B cell (primary cell): Measurements from ENCODE around the gene STAB1. TPM values are rescaled to one million over a fixed set of nuclear protein-coding genes. Genes with fewer than 3 reads are reported as not detected.

Experiments used
- ATAC-seq: fragments of 200-7000 bp; cut with Tn5 transposase; one replicate; pipeline ENCODE4 v1.10.0; 2021; ENCODE audit warnings: low read depth, mild to moderate bottlenecking, moderate number of reproducible peaks, moderate library complexity
- CTCF ChIA-PET: fragments of 350-600 bp; sonication (Branson Sonifier 250); formaldehyde crosslinking; loops from one replicate; lab custom pipeline; 2021; ENCODE audit warnings: antibody characterized with exemption, inconsistent platforms; lab: Charles Lee
- POLR2A ChIA-PET: fragments of 350-600 bp; sonication (Branson Sonifier 250); formaldehyde crosslinking; loops from one replicate; lab custom pipeline; 2021; ENCODE audit warnings: antibody characterized with exemption; lab: Charles Lee
- DNase-seq: peaks from one replicate; pipeline ENCODE4 v3.0.0; 2013
- H2AFZ ChIP-seq: 2 replicates; pipeline ENCODE4 v1.6.1; 2012; ENCODE audit warnings: mild to moderate bottlenecking, low read depth, low read length; ENCODE audit not compliant: insufficient read depth, poor library complexity, severe bottlenecking
- H3K27ac ChIP-seq, 2 donors: 1 replicate in 1 of 2; 2 replicates in 1 of 2; pipeline ENCODE4 v1.5.1; 2012 to 2013; ENCODE audit warnings: low read length in 2 of 2, mild to moderate bottlenecking in 2 of 2, moderate library complexity in 1 of 2
- H3K27me3 ChIP-seq, 4 experiments: fragments of 200-600 bp in 1 of 4; sonication (generic) in 1 of 4; replicated peaks in 1 of 4; 1 replicate in 2 of 4; 2 replicates in 2 of 4; pipeline versions ENCODE4 v1.6.1 to v1.7.0; 2013 to 2016; ENCODE audit warnings: low read length in 3 of 4, mild to moderate bottlenecking in 2 of 4, mixed read lengths in 1 of 4, moderate library complexity in 1 of 4; ENCODE audit not compliant: insufficient read depth in 4 of 4, control insufficient read depth in 3 of 4; ENCODE audit errors: control extremely low read depth in 1 of 4
- H3K36me3 ChIP-seq, 2 experiments: replicated peaks in 1 of 2; 1 replicate in 1 of 2; 2 replicates in 1 of 2; pipeline versions ENCODE4 v1.6.1 to v1.7.1; 2013; ENCODE audit warnings: low read length in 1 of 2; ENCODE audit not compliant: insufficient read depth in 2 of 2, control insufficient read depth in 1 of 2; ENCODE audit errors: control extremely low read depth in 1 of 2, extremely low read depth in 1 of 2
- H3K4me1 ChIP-seq, 2 donors: fragments of 200-600 bp in 1 of 2; sonication (generic) in 1 of 2; 1 replicate in 1 of 2; 2 replicates in 1 of 2; pipeline versions ENCODE4 v1.5.1 to v1.6.1; 2013 to 2017; ENCODE audit warnings: low read length in 2 of 2; ENCODE audit not compliant: control insufficient read depth in 2 of 2, insufficient read depth in 2 of 2
- H3K4me2 ChIP-seq: replicated peaks from 2 replicates; pipeline ENCODE3; 2012; ENCODE audit warnings: mild to moderate bottlenecking, low read depth, low read length; ENCODE audit not compliant: poor library complexity, severe bottlenecking
- H3K4me3 ChIP-seq, 5 experiments: fragments of 200-600 bp in 1 of 5; sonication (generic) in 1 of 5; 1 replicate in 3 of 5; 2 replicates in 2 of 5; pipeline versions ENCODE4 v1.5.1 to v1.7.0; 2011 to 2016; ENCODE audit warnings: low read length in 4 of 5, mild to moderate bottlenecking in 4 of 5, low read depth in 2 of 5, control low read depth in 1 of 5, moderate library complexity in 1 of 5; ENCODE audit not compliant: insufficient read depth in 1 of 5; ENCODE audit errors: control extremely low read depth in 1 of 5, extremely low read depth in 1 of 5
- H3K79me2 ChIP-seq: fragments of 200-600 bp; sonication (generic); one replicate; pipeline ENCODE4 v1.6.0; 2016; ENCODE audit warnings: low read length; ENCODE audit not compliant: control insufficient read depth, insufficient read depth
- H3K9ac ChIP-seq: fragments of 200-600 bp; sonication (generic); 2 replicates; pipeline ENCODE4 v1.6.1; 2017; ENCODE audit warnings: mild to moderate bottlenecking, low read length, moderate library complexity
- H3K9me3 ChIP-seq, 3 donors: one replicate each; pipeline versions ENCODE4 v1.6.1 to v1.7.1; 2013; ENCODE audit warnings: low read length in 2 of 3; ENCODE audit not compliant: control insufficient read depth in 2 of 3, insufficient read depth in 1 of 3; ENCODE audit errors: control extremely low read depth in 1 of 3
- H4K20me1 ChIP-seq: 2 replicates; pipeline ENCODE4 v1.6.0; 2012; ENCODE audit warnings: mild to moderate bottlenecking, low read length; ENCODE audit not compliant: insufficient read depth, control insufficient read depth, poor library complexity, severe bottlenecking
- H3K27ac Mint-ChIP-seq: one replicate; pipeline ENCODE4 v1.8.0; 2021; ENCODE audit warnings: mixed read lengths
- H3K27me3 Mint-ChIP-seq: one replicate; pipeline ENCODE4 v1.8.0; 2021; ENCODE audit warnings: mixed read lengths
- H3K4me1 Mint-ChIP-seq: one replicate; pipeline ENCODE4 v1.8.0; 2021; ENCODE audit warnings: mixed read lengths
- H3K4me3 Mint-ChIP-seq: one replicate; pipeline ENCODE4 v1.8.0; 2021; ENCODE audit warnings: mixed read lengths
- H3K9me3 Mint-ChIP-seq: one replicate; pipeline ENCODE4 v1.8.0; 2022; ENCODE audit warnings: mixed read lengths; ENCODE audit not compliant: insufficient read depth
- CTCF ChIP-seq: fragments of 200-600 bp; IDR thresholded peaks from one replicate; pipeline ENCODE4 v1.8.0; 2022; ENCODE audit warnings: antibody characterized with exemption, mild to moderate bottlenecking
- EZH2 ChIP-seq: IDR thresholded peaks from 2 replicates; pipeline ENCODE4 v1.6.1; 2012; ENCODE audit warnings: borderline replicate concordance, low read depth, mild to moderate bottlenecking, moderate library complexity, low read length; ENCODE audit not compliant: insufficient read depth, poor library complexity, severe bottlenecking
- WGBS: methylation state at CpG from one replicate; pipeline ENCODE4 v1.1.5; 2013; ENCODE audit warnings: missing lambda C conversion rate; ENCODE audit not compliant: insufficient coverage; 5-methylcytosine and 5-hydroxymethylcytosine counted together
- intact Hi-C: fragments of 100-400 bp; cut with micrococcal nuclease; formaldehyde crosslinking; loops from one replicate; pipeline ENCODE4 v1.10.0; 2022
- polyA plus RNA-seq: library from polyadenylated mRNA; depleted of rRNA; stranded (reverse); fragments of >200 nt; gene quantifications from 2 replicates; pipeline ENCODE4 v1.2.3, GENCODE V29; 2012
- total RNA-seq, 2 donors: library from RNA; stranded (reverse); fragments of 120-200 nt in 1 of 2; gene quantifications; 1 replicate in 1 of 2; 2 replicates in 1 of 2; pipeline versions ENCODE4 v1.2.3 to v1.2.4, GENCODE V29; 2013 to 2022

STAB1 gene
- total and polyA plus RNA-seq, 2 donors (not counting 1 experiment from before 2014, with no cell fraction given), result 3.8 to 4.5 TPM

- Histone ChIP-seq H3K4me1 (no peaks in the 10 kb centered on the region), H3K36me3 (no peaks in the 10 kb centered on the region), H3K4me2 (no peak overlapping the region), H3K27me3 (no peaks in the 10 kb centered on the region), H3K9ac (no peak overlapping the region), H3K27ac (no peak overlapping the region), H3K4me3 (no peak overlapping the region), H3K9me3 (no peaks in the 10 kb centered on the region), H2AFZ (no peak overlapping the region), H4K20me1 (no peaks in the 10 kb centered on the region), H3K79me2 (no peaks in the 10 kb centered on the region)
- Mint-ChIP-seq H3K27me3 (no peaks in the 10 kb centered on the region), H3K27ac (no peak overlapping the region), H3K9me3 (no peaks in the 10 kb centered on the region), H3K4me3 (no peak overlapping the region), H3K4me1 (no peaks in the 10 kb centered on the region)
- intact Hi-C loops, result no loop called here
- no peak for TF ChIP-seq CTCF
- TF ChIP-seq EZH2, result no peak
- ATAC-seq (no peak), DNase-seq (no peak)
- POLR2A ChIA-PET, result no interaction called here
- WGBS, result 93% methylated on average over 22 of the region's 22 CpGs
- CTCF ChIA-PET, result no interaction called here
Measured at GRCh38 chr3:52519445-52520140, 24.5 kb downstream of the STAB1 start.

GRCh38 chr3:52520141-52520667 lies 25.1 kb downstream of the STAB1 start:
- no peak overlapping the region for H3K9ac ChIP-seq
- H3K36me3 ChIP-seq, result no peaks in the 10 kb centered on the region
- CTCF ChIA-PET, result no interaction called here
- POLR2A ChIA-PET, result no interaction called here
- no peaks in the 10 kb centered on the region for H3K79me2 ChIP-seq
- H3K27ac ChIP-seq, result no peak overlapping the region
- no peaks in the 10 kb centered on the region for H3K4me1 Mint-ChIP-seq
- no peak for DNase-seq
- H3K27ac Mint-ChIP-seq, result no peak overlapping the region
- H3K9me3 Mint-ChIP-seq, result no peaks in the 10 kb centered on the region
- no peak overlapping the region for H3K4me3 ChIP-seq
- H3K4me1 ChIP-seq, result no peaks in the 10 kb centered on the region
- no peak overlapping the region for H3K4me3 Mint-ChIP-seq
- no peak overlapping the region for H3K4me2 ChIP-seq
- no peak overlapping the region for H2AFZ ChIP-seq
- ATAC-seq, result no peak
- H3K27me3 Mint-ChIP-seq, result no peaks in the 10 kb centered on the region
- no peaks in the 10 kb centered on the region for H3K27me3 ChIP-seq
- intact Hi-C loops, result no loop called here
- WGBS, result 95% methylated on average over 9 of the region's 14 CpGs
- TF ChIP-seq EZH2 (no peak), CTCF (no peak)
- no peaks in the 10 kb centered on the region for H4K20me1 ChIP-seq
- H3K9me3 ChIP-seq, result no peaks in the 10 kb centered on the region
